Measurements from ENCODE around the gene GXYLT2.
A peak's percentile ranks its signal among the peaks of the same experiment; 100 is the strongest.
"Not testable (repeated sequence)": the region's sequence is repeated elsewhere in the genome, so short reads cannot be mapped to it uniquely, and the experiment has no call there.

Gene GXYLT2

DNA sequence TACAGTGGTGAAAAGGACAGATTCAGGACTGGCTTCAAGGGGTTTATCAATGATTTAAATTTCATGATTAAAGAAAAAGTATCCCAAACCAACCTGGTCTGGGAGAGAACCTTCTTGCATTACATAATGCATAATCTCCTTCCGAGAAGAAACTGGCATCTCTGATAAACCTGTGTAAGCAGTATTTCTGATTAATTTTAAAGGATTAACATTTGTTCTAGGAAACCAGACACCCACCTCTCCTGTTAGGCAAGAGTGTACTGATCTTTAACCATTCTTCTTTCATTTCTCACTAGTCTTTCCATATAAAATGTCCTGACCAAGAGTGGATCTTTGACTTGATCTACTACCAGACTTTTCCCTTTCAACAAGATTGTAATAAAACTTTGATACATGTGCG, 85.9 kb downstream of the GXYLT2 start:
- DNase-seq (ENCODE audit: low read depth, low spot score): no peak

DNA sequence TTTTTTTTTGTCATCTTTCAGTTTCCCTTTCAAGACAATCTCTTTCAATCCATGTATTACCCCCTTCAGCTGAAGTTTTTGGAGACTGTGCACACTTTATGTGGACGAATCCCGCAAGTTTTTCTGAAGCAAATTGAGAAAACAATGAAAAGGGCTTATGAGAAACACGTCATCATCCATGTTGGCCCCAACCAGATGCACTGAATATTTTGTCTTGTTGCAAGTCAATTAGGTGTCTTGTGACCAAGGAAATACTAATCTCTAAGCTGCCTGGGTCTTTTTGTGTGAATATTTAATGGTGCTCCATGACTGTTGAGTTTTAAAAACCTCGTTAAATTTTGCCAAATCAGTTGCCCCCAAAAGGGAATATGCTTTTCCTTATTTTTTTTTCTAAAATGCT, 87.1 kb downstream of the GXYLT2 start:
- no peak for DNase-seq (ENCODE audit: low read depth, low spot score)

DNA sequence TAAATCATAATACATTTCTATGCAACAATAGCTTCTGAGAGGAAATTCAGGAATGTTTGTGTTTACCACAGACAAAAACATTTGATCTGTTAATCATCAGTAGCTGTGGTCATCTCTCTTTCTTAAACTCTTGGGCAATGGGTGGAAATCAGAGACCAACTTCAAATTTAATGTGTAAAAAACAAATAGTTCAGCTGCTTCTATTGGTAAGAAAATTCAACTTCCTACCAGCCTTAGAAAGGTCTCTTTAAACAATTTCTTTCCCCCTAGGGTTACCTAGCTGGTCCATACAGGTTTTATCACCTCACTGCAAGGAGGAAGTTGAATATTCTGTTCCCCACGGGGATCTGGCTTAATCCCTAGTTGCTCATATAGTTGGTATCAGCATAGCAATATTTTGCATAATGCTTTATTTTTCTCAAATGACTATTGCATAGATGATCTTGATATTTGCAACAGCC, 88.5 kb downstream of the GXYLT2 start:
- peak; percentile 28 for DNase-seq (ENCODE audit: low read depth, low spot score)

DNA sequence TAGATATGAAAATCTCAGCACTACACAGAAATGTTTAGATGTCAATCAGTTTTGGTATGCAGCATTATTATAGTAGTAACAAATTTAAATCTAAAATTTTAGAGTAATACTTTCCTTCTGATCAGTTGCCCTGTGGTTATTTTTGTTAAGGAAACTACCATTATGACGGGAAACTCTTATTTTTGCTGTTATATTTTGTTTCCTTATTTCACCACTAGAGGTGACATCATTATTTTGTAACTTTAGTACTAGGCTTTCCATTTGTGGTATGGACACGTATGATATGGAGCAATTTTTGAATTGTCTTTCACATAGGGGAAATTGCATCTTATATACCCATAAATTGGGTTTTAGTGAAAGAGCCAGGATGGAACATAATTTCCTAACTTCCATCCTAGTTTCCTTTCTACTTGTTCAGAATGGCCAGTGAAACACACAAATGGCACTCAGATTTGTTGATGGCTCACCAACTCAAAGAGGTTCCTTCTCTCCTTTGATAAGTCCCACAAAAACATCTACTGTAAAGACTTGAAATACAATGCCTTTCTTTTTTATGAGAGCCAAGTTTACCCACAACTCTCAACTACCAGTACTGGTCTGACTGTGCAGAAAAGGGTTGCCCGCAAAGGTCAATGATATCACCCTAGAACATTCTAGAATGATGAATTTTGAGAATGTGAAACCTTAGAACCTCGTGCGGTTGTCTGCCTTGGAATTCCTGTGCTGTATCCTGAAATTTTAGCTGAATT, 89.4 kb downstream of the GXYLT2 start:
- DNase-seq (ENCODE audit: low read depth, low spot score): no peak

DNA sequence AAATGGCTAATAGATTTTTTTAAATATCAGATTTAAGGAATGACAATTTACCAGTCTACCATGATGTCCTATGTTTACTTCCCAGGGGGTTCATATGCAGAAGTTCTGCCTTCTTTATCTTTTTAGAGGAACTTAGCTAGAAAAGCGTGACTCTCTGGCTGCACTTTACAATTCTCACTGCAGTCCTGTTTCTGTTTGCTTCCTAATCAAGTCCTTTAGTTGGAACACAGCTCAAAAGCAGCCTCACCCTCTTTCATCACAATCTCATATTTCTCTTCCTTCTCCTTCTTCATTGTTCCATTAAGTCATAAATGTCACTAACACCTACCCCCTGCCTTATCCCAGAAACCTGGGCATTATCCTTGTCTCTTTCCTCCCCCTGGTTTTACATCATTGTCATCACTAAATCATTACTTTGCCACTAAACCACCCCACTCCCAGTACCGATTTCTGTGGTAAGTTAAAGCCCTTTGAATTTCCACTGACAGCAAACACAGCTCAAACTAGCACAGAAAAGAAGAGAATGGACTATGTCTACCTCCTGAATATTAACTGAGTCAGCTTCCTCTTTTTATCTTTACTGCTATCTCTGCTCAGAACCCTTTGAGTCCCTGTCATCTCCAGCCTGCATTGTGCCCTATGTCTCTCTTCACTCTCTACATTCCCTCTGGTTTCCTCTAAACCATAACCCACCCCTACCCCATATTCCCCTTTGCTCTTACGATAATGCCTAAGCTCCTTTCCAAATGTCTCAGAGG, 94.9 kb downstream of the GXYLT2 start:
- DNase-seq (ENCODE audit: low read depth, low spot score): no peak

DNA sequence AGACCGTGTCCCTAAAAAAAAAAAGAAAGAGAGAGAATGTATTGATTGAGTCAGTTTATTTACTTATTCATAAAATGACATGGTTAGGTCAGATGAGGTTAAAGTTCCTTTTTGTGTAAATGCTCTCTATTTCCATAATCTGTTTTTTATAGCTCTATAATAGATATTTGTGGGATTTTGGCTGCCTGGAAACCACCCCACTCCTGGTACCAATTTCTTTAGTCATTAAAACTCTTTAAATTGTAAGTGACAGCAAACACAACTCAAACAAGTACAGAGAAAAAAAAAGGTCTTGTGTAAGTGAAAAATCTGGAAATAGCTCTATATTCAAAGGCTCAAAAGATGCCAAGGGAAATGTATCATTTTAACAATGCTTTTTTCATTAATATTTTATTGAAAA, 97.7 kb downstream of the GXYLT2 start:
- no peak for DNase-seq (ENCODE audit: low read depth, low spot score)

DNA sequence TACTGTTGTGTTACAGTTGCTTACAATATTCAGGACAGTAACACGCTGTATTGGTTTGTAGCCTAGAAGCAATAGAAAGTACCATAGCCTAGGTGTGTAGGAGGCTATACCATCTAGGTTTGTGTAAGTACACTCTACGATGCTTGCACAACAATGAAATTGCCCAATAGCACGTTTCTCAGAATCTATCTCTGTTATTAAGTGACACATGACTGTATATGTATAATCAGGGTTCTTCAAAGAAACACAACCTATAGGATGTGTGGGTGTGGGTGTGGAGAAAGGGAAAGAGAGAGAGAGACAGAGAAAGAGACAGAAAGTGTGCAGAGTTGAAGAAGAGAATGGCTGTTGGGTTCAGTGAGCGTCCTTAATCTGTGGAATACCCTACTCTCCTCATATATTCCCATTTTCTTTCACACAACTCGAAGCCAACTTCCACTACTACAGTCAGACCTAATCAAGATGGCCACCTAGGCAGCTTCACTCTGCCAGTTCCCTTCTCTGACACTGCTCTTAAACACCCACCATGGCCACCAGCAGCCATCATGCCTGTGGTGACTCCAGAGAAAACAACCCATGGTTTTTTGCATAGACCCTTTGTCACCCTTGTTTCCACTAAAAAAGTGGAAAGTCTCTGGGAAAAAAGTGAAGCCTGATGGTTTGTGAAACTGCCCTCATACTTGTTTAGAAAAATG, 103.0 kb downstream of the GXYLT2 start:
- DNase-seq (ENCODE audit: low read depth, low spot score): no peak

DNA sequence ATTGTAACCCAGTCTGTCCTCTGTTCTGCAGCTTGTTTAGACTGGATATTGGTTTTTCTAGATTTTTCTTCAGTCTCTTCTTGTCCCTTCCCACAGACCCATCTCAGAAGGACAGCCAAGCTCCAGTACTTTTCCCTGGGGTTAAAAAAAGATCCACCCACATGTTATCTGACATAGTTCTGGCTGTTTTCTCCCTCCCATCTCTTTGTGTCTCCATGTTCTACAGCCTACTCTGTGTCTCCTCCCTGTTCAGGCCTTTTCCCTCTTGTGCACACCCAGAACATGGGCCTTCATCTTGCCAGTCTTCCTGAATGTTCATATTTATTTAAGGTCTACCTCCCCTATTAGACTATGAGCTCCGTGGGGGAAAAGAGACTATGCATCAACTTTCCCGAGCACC, 103.7 kb downstream of the GXYLT2 start:
- DNase-seq (ENCODE audit: low read depth, low spot score): no peak

DNA sequence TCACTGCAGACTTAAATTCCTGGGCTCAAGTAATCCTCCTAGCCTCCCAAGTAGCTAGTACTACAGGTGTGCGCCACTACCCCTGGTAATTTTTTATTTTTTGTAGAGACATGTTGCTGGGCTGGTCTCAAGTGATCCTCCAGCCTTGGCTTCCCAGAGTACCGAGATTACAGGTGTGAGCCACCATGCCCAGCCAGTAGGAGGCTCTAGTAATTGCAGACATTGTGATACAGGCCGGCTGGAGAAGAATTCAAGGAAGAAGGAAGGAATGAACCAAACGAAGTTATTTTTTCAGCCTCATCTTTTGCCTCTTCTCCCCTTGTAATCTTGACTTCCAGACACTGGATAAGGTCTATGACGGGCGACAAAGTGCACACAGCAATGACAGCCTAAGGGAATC, 105.5 kb downstream of the GXYLT2 start:
- DNase-seq (ENCODE audit: low read depth, low spot score): no peak

DNA sequence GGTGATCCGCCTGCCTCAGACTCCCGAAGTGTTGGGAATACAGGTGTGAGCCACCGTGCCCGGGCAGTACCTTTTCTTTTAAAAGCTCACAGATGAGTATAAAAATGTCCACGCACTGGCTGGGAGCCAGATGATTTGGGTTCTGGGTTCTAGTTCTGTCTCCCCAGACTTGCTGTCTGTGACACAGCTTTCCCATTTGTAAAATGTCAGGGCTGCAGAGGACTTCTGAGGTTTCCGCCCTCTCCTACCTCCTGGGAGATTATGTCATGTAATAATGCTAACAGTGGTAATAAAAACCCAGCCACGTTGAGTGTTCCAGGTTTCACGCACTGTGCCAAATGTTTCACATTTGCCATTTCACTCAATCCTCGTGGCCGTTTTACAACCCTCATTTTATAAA, 107.5 kb downstream of the GXYLT2 start:
- DNase-seq (ENCODE audit: low read depth, low spot score): no peak

DNA sequence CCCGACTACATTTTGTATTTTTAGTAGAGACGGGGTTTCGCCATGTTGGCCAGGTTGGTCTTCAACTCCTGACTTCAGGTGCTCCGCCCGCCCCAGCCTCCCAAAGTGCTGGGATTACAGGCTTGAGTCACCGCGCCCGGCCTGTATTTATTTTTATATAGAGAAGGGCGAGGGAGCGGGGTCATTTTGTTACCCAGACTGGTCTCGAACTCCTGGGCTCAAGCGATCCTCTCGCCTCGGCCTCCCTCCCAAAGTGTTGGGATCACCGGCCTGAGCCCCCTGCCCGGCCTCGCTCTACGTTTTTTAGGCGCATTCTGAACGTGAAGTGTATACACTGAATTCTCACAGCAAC, 108.3 kb downstream of the GXYLT2 start:
- no peak for DNase-seq (ENCODE audit: low read depth, low spot score)

DNA sequence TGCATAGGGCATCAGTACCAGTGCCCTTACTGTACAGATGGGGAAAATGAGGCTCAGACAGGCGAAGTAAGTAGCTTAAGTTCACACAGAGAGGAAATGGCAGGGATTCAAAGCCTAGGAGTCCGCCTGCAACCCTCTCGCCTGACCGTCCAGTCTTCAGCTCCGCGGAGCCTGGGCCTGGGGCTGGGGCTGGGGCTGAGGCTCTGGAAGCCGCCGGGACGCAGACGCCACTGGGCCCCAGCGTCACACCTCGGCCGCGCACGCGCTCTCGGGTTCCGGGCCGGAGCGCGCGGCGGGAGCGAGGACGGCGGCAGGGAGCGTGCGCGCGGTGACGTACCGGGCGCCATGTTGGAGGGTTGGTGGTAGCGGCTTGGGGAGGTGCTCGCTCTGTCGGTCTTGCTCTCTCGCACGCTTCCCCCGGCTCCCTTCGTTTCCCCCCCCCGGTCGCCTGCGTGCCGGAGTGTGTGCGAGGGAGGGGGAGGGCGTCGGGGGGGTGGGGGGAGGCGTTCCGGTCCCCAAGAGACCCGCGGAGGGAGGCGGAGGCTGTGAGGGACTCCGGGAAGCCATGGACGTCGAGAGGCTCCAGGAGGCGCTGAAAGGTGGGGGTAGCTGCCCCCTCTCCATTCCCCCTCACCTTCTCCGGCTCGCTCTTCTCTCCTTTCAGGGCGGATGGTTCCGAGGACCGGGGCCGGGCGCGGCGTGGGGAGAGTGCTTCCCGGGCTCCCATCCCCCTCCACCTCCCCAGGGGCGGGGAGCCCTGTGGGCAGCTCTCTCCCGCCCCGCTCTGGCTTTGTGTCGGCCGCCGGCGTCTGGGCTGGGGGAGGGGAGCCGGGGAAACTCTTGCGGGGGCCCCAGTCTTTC, 108.9 kb downstream of the GXYLT2 start, which contains the start of gene PPP4R2:
TSS of gene PPP4R2 (plus strand) at position 339 of the 861 bp plus-strand sequence. CDS start at position 566, 227 bp downstream.
- peak; percentile 97 for DNase-seq (ENCODE audit: low read depth, low spot score)

DNA sequence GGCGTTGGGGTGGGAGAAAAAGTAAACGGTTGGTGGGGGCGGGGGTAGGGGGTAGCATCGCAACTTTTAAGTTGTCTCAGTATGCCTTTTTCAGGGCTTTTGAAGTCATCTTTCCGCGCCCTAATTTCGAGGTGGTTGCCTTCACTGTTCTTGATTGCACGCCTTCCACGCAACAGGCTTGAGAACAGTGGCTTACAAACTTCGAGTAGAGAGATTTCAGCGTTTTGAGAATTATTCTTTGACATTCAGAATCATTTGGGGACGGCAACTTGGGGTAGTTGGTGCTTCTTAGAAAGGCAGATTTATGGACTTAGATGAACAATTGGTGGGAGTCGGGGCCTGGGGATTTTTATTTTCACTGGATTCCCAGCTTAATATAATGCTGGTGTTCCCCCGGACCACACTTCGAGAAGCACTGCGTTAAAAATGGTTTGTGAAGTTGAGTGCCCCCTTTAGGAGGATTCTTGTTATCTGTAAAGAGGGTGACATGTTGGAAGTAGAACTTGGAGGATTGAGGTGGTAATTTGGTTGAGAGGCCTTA, 109.6 kb downstream of the GXYLT2 start:
- DNase-seq (ENCODE audit: low read depth, low spot score): peak; percentile 66

DNA sequence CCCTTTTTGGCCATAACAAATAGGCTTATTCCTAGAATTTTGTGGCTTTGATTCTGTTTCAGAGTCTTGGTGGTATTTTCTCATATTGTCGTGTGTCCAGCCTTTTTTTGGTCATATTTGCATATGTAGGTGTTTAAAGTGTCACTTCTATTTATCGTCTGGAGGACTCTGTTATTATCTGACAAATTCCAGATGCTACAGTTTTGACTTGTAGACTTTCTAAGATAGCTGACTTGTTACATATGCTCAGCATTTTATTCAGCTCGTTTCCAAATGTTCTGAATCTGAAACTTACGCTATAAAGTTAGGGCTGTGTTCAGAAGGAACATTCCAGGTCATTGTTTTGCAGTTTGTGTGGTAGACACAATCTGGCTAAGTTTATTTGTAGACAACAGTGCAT, 110.6 kb downstream of the GXYLT2 start:
- DNase-seq (ENCODE audit: low read depth, low spot score): peak; percentile 9

DNA sequence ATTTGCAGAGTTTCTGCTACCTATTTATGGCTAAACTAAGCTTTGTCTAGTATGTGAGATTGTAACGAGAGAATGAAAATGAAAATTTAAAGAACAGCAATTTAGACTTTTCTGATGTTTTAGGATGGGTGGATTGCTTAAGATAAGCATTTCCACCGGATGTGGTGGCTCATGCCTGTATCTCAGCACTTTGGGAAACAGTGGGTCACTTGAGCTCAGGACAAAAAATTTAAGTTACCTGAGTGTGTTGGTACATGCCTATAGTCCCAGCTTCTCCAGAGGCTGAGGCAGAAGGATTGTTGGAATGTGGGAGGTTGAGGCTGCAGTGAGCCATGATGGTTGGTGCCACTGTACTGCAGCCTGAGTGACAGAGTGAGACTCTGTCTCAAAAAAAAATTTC, 112.1 kb downstream of the GXYLT2 start:
- no peak for DNase-seq (ENCODE audit: low read depth, low spot score)

DNA sequence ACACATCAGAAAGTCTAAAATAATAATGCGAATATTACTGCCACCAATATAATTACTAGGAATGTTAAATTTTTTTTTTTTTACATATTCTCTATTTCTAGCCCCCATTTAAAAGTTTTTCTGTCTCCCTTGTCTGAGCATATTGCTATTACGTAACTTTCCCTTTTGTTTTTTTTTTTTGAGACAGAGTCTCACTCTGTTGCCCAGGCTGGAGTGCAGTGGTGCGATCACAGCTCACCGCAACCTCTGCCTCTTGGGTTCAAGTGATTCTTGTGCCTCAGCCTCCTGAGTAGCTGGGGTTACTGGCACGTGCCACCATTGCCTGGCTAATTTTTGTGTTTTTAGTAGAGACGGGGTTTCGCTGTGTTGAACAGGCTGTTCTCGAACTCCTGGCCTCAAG, 115.2 kb downstream of the GXYLT2 start:
- DNase-seq (ENCODE audit: low read depth, low spot score): not testable (repeated sequence)

DNA sequence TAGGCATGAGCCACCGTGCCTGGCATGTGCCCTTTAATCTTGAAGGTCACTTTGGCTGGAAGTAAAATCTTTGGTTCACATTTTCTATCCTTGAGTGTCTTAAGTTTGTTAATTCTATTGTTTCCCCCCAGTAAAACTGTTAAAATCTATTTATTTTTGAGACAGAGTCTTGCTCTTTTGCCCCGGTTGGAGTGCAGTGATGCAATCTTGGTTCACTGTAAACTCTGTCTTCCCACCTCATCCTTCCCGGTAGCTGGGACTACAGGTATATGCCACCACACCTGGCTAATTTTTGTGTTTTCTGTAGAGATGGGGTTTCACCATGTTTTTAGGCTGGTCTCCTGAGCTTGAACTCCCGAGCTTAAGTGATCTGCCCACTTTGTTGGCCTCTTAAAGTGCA, 116.5 kb downstream of the GXYLT2 start:
- no peak for DNase-seq (ENCODE audit: low read depth, low spot score)

DNA sequence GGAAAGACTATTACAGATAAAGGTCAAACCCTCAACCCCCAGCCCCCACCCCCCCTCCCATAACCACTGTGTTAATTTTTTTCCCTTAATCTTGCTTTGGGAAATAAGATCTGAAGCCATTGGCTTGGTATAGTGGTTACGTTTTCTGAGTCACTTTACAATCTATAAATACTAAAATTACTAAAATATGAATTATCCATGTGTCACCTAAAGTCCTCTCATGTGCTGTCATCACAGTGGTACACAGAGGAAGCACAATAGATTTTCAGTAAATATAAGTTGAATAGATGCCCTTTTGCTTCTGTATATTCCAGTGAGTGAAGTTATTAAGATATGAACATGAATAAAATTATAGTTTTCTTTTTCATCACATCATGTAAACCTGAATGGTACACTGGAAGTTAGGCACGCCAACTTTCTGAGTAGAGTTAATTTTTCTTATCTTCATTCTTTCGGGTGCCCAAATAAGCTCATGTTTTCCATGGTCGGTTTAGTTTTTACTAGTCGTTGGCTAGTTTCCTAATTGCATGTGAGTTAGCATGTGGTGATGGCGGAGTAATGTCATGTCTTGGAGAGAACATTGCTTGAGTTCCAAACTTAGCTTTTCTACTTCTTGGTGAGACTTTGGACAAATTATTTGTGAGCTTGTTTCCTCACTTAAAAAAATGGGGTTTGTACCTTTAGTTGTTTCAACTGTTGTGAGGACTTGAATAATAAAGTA, 120.3 kb downstream of the GXYLT2 start:
- no peak for DNase-seq (ENCODE audit: low read depth, low spot score)

DNA sequence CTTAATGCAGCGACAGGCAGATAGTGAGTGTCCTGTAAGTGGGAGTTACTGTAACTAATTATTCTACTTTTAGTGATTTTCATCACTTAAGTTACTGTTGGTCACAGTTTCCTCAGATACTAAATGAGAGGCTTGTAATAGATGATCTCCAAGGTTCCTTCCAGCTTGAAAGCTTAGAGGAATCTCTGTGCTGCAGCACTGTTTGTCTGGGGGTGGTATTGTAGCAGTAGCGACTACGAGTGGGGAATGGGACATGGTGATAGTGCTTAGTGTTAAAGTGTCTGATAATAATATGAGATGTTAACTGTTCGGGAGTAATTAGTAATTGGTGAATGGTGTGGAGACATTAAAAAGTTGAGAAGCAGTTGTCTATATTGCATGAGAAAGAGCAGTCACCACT, 121.2 kb downstream of the GXYLT2 start:
- DNase-seq (ENCODE audit: low read depth, low spot score): no peak

DNA sequence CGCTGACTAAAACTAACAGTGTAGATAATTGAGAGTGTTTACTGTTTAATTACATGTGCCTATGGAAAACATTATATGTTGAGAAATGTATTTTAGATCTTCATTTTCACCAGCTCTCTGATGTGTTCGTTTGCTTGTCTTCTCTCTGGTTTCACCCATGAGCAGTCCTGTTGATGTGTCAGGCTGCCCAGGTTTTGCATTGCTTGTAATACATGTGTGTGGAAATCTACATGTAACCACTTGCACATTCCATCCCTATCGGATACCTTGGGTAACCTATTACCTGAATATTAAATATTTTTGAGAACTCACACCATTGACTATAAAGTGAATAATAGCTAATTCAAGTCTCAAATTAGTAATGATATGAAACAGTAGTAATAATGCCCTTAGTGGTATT, 121.9 kb downstream of the GXYLT2 start:
- no peak for DNase-seq (ENCODE audit: low read depth, low spot score)

DNA sequence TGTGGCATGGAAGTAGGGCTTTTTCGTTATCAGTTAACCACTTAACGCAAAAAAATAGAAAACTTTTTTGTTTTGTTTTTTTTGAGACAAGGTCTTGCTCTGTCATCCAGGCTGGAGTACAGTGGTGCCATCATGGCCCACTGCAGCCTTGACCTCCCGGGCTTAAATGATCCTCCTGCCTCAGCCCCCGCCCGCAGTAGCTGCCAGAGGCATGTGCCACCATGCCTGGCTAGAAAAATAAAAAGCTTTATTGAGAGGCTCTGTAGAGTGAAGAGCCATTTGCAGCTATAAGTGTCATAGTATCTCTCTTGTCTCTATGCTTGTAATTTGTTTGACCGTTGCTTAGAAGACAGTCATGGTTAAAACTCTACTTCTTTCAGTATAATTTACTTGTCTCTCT, 122.3 kb downstream of the GXYLT2 start:
- DNase-seq (ENCODE audit: low read depth, low spot score): no peak

Data from astrocyte of the hippocampus (primary cell).